HG02870 (cell line): ENCODE data around the gene APPBP2.
"Not testable (repeated sequence)": the region's sequence is repeated elsewhere in the genome, so short reads cannot be mapped to it uniquely, and the experiment has no call there.

ENCODE experiments used
- ATAC-seq: cut with Tn5 transposase; IDR thresholded peaks from one replicate; pipeline ENCODE4 v1.9.1; 2021; ENCODE audit warnings: mild to moderate bottlenecking, moderate library complexity; ENCODE audit not compliant: unreplicated experiment

Gene APPBP2, protein sequence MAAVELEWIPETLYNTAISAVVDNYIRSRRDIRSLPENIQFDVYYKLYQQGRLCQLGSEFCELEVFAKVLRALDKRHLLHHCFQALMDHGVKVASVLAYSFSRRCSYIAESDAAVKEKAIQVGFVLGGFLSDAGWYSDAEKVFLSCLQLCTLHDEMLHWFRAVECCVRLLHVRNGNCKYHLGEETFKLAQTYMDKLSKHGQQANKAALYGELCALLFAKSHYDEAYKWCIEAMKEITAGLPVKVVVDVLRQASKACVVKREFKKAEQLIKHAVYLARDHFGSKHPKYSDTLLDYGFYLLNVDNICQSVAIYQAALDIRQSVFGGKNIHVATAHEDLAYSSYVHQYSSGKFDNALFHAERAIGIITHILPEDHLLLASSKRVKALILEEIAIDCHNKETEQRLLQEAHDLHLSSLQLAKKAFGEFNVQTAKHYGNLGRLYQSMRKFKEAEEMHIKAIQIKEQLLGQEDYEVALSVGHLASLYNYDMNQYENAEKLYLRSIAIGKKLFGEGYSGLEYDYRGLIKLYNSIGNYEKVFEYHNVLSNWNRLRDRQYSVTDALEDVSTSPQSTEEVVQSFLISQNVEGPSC

GRCh38 chr17:60525685-60526514 lies at the start of gene APPBP2:
APPBP2 (minus strand) TSS chr17:60526242; CDS start chr17:60525931, 311 bp downstream.
- ATAC-seq: peak; percentile 84

- ATAC-seq: no peak
Observed at GRCh38 chr17:60573236-60574051, 47.4 kb upstream of the APPBP2 start.

- no peak for ATAC-seq
Observed at GRCh38 chr17:60565233-60565632, 39.2 kb upstream of the APPBP2 start.

GRCh38 chr17:60563743-60564142 lies 37.7 kb upstream of the APPBP2 start:
- ATAC-seq: no peak

- ATAC-seq: no peak
Observed at GRCh38 chr17:60562421-60562820, 36.4 kb upstream of the APPBP2 start.

DNA sequence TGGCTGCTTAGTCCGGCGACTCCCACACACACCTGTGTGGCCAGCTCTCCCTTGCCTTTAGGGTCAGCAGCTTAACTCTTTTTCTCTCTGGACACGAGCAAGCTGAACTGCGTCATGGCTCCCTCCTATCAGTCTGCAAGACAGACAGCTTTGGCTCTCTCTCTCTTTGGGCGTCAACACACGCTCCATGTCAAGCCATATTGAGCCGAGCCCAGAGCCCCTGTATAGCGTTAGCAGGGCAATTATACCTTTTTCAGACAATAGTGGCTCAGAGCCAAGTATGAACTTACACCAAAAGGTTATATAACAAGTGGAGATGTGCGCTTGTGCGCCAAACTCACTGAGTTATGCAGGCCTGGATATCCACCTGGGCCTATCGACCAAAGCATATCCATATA lies 34.8 kb upstream of the APPBP2 start:
- ATAC-seq: no peak

GRCh38 chr17:60559995-60560859 lies 34.2 kb upstream of the APPBP2 start:
- no peak for ATAC-seq

GRCh38 chr17:60559659-60559994 lies 33.6 kb upstream of the APPBP2 start:
- ATAC-seq: no peak

- ATAC-seq: no peak
Observed at GRCh38 chr17:60557805-60558204, 31.8 kb upstream of the APPBP2 start.

DNA sequence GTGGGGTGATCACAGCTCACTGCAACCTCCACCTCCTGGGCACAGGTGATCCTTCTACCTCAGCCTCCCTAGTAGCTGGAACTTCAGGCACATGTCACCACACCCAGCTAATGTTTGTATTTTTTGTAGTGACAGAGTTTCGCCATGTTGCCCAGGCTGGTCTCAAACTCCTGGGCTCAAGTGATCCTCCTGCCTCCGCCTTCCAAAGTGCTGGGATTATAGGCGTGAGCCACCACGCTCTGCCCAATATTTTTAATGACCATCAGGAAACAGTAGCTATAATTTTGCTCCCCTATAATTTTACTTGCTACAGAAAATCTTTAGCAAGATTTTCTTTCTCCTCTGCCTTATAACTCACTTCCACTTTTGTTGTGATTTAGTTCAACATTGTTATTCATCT lies 29.7 kb upstream of the APPBP2 start:
- ATAC-seq: no peak

DNA sequence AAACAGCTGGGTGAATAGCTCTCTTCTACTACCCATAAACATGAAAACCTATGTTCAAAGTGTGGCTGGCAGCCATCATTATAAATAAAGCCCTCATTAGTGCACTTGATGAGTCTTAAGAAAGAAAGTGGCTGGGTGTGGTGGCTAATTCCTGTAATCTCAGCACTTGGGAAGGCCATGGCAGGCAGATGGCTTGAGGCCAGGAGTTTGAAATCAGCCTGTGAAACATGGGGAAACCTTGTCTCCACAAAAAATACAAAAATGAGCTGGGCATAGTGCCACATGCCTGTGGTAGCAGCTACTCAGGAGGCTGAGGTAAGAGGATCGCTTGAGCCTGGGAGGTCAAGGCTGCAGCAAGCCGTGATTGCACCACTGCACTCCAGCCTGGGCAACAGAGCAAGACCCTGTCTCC lies 28.3 kb upstream of the APPBP2 start:
- no peak for ATAC-seq

DNA sequence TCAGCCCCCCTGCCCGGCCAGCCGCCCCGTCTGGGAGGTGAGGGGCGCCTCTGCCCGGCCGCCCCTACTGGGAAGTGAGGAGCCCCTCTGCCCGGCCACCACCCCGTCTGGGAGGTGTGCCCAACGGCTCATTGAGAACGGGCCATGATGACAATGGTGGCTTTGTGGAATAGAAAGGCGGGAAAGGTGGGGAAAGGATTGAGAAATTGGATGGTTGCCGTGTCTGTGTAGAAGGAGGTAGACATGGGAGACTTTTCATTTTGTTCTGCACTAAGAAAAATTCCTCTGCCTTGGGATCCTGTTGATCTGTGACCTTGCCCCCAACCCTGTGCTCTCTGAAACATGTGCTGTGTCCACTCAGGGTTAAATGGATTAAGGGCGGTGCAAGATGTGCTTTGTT lies 26.2 kb upstream of the APPBP2 start:
- ATAC-seq: not testable (repeated sequence)

- ATAC-seq: no peak
Observed at GRCh38 chr17:60548990-60549389, 22.9 kb upstream of the APPBP2 start.

DNA sequence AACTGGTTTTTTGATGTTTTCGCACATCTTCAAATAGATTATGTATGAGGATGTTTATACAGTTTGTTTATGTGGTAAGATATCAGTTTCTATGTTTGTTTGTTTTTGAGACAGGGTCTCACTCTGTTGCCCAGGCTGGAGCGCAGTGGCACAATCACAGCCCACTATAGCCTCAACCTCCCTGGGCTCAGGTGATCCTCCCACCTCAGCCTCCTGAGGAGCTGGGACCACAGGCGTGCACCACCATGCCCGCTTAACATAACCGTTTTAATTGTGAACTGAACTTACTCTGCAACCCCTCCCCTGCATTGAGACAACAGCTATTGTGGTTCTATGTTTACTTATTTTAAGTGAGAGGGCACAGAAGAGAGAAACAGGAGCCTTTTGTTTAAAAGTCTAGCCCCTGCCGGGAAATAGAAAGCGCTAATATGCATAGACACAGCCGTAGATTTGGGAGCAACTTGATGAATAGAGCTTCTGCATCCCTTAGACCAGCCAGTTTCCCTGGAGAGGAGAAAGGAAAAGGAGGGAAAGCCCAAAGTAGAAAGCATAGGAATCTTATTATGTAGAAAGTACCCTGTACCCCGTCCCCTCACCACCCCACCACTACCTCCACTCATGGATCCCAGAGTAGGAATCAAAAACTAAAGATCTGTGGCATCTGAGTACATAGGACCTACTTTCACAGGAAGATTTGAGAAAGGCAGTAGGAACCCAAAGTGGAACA lies 19.6 kb upstream of the APPBP2 start:
- ATAC-seq: no peak

DNA sequence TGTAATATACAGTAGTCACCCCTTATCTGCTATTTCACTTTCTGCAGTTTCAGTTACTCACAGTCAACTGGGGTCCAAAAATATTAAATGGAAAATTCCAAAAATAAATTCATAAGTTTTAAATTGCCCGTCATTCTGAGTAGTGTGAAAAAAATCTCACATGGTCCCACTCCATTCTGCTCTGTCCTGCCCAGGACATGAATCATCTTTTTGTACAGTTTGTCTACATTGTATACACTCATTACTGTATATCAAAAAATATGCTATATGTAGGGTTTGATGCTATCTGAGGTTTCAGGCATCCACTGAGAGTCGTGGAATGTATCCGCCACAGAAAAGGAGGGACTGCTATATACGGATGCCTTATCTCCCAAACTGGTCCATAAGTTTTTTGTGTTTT lies 16.0 kb upstream of the APPBP2 start:
- no peak for ATAC-seq

DNA sequence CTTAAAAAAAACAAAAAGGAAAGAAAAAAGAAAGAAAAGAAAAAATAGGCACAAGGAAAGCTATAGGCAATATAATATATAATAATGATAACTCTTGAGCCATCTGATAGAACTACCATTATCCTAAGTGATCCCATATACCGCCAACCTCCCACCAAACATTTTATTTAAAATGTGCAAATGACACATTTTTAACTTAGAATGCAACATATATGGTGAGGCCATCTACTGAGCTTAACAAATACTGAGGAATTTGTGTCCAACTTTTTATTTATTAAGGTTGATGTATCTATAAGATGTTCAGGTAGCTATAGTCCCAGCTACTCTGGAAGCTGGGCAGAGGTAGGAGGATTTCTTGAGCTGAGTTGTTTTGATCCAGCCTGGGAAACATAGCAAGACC lies 14.4 kb upstream of the APPBP2 start:
- no peak for ATAC-seq

DNA sequence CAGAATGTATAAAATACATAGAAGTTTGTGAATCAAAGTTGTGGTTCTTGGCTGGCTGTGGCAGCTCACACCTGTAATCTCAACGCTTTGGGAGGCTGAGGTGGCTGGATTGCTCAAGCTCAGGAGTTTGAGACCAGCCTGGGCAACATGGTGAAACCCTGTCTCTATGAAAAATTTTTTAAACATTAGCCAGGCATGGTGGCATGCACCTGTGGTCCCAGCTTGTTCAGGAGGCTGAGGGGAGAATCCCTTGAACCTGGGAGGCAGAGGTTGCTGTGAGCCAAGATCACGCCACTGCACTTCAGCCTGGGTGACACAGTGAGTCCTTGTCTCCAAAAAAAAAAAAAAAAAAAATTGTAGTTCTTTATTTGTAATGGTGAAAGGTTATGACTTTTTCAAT lies 13.8 kb upstream of the APPBP2 start:
- ATAC-seq: no peak

GRCh38 chr17:60538726-60539125 lies 12.7 kb upstream of the APPBP2 start:
- ATAC-seq: no peak
